Cardiac muscle cell (in vitro differentiated cells and primary cell): ENCODE results near the gene GCM1. TPM values are rescaled to one million over a fixed set of nuclear protein-coding genes. Genes with fewer than 3 reads are reported as not detected.
A peak's percentile ranks its signal among the peaks of the same experiment; 100 is the strongest.

Experiments used
- DNase-seq, 2 donors: peaks; one replicate each; pipeline versions ENCODE4 v3.0.0 to v3.0.0-alpha.2; 2010 to 2017; ENCODE audit warnings: low read depth in 1 of 2, low spot score in 1 of 2
- H3K27ac ChIP-seq: fragments of 200-600 bp; sonication (generic); 2 replicates; pipeline ENCODE4 v1.5.1; 2016
- H3K27me3 ChIP-seq: fragments of 200-600 bp; sonication (generic); 2 replicates; pipeline ENCODE4 v1.6.0; 2016; ENCODE audit warnings: control low read depth
- H3K36me3 ChIP-seq: fragments of 200-600 bp; sonication (generic); 2 replicates; pipeline ENCODE4 v1.5.1; 2016; ENCODE audit warnings: control low read depth
- H3K4me1 ChIP-seq: fragments of 200-600 bp; sonication (generic); 2 replicates; pipeline ENCODE4 v1.8.1; 2017; ENCODE audit warnings: low read depth, mild to moderate bottlenecking, mixed run types
- H3K4me3 ChIP-seq: fragments of 200-600 bp; sonication (generic); 2 replicates; pipeline ENCODE4 v1.5.1; 2016; ENCODE audit warnings: mild to moderate bottlenecking
- H3K9me3 ChIP-seq: fragments of 200-600 bp; sonication (generic); 2 replicates; pipeline ENCODE4 v1.5.1; 2017; ENCODE audit warnings: low read depth, mild to moderate bottlenecking, control low read depth
- CTCF ChIP-seq: IDR thresholded peaks from 2 replicates; pipeline ENCODE4 v1.5.1; 2012; ENCODE audit warnings: low read depth, mild to moderate bottlenecking, low read length
- polyA plus RNA-seq: library from polyadenylated mRNA; unstranded; fragments of >200 nt; fragmentation: Nextera tagmentation; extraction: Ambion mirVana; gene quantifications from 2 replicates; pipeline ENCODE4 v1.2.1, GENCODE V29; 2016
- total RNA-seq: library from RNA; depleted of rRNA; stranded (reverse); fragments of >200 nt; gene quantifications from 2 replicates; pipeline ENCODE4 v1.2.3, GENCODE V29; 2016

GCM1 gene
- total and polyA plus RNA-seq, 2 experiments from 2014 or later: not detected

- TF ChIP-seq CTCF: no peak
- no peaks in the 10 kb centered on the region for H3K27me3 ChIP-seq
- no peak for DNase-seq
- H3K36me3 ChIP-seq: no peaks in the 10 kb centered on the region
- no peak overlapping the region for H3K4me3 ChIP-seq
- H3K27ac ChIP-seq: no peak overlapping the region
- no peaks in the 10 kb centered on the region for H3K9me3 ChIP-seq
- H3K4me1 ChIP-seq: peaks cover 15% of the 10 kb centered on the region
Observed at GRCh38 chr6:53113742-53114141, 34.9 kb downstream of the GCM1 start.

GRCh38 chr6:53112871-53113270, 35.8 kb downstream of the GCM1 start:
- no peak for TF ChIP-seq CTCF
- H3K9me3 ChIP-seq: no peaks in the 10 kb centered on the region
- H3K36me3 ChIP-seq: no peaks in the 10 kb centered on the region
- no peak overlapping the region for H3K4me3 ChIP-seq
- peaks cover 22% of the 10 kb centered on the region for H3K4me1 ChIP-seq
- DNase-seq: no peak
- H3K27me3 ChIP-seq: no peaks in the 10 kb centered on the region
- no peak overlapping the region for H3K27ac ChIP-seq

GRCh38 chr6:53112404-53112803, 36.2 kb downstream of the GCM1 start:
- TF ChIP-seq CTCF: no peak
- H3K4me1 ChIP-seq: peaks cover 23% of the 10 kb centered on the region
- H3K27ac ChIP-seq: no peak overlapping the region
- no peak overlapping the region for H3K4me3 ChIP-seq
- H3K27me3 ChIP-seq: no peaks in the 10 kb centered on the region
- no peaks in the 10 kb centered on the region for H3K36me3 ChIP-seq
- H3K9me3 ChIP-seq: no peaks in the 10 kb centered on the region
- no peak for DNase-seq

- Histone ChIP-seq H3K27me3 (no peaks in the 10 kb centered on the region), H3K36me3 (no peaks in the 10 kb centered on the region), H3K27ac (no peak overlapping the region), H3K4me1 (peaks cover 23% of the 10 kb centered on the region), H3K9me3 (no peaks in the 10 kb centered on the region), H3K4me3 (no peak overlapping the region)
- TF ChIP-seq CTCF: no peak
- no peak for DNase-seq
Observed at GRCh38 chr6:53111865-53112264, 36.8 kb downstream of the GCM1 start.

- no peak for DNase-seq
- no peak for TF ChIP-seq CTCF
- Histone ChIP-seq H3K27me3 (no peaks in the 10 kb centered on the region), H3K4me3 (no peak overlapping the region), H3K9me3 (no peaks in the 10 kb centered on the region), H3K4me1 (peaks cover 23% of the 10 kb centered on the region), H3K36me3 (no peaks in the 10 kb centered on the region), H3K27ac (no peak overlapping the region)
Observed at GRCh38 chr6:53109612-53110011, 39.0 kb downstream of the GCM1 start.

- no peaks in the 10 kb centered on the region for H3K27me3 ChIP-seq
- no peak overlapping the region for H3K27ac ChIP-seq
- no peaks in the 10 kb centered on the region for H3K9me3 ChIP-seq
- peaks cover 3% of the 10 kb centered on the region for H3K36me3 ChIP-seq
- H3K4me1 ChIP-seq: peaks cover 8% of the 10 kb centered on the region
- H3K4me3 ChIP-seq: no peak overlapping the region
- peak in 1 of 2 donors; percentile 15 for DNase-seq
- TF ChIP-seq CTCF: no peak
Observed at GRCh38 chr6:53107091-53107490, 41.5 kb downstream of the GCM1 start.
